HG02885 (cell line): ENCODE measurements around the gene PPP1R1B.

Experiments used
- ATAC-seq: cut with Tn5 transposase; IDR thresholded peaks from one replicate; pipeline ENCODE4 v1.9.1; 2021; ENCODE audit warnings: mild to moderate bottlenecking; ENCODE audit not compliant: unreplicated experiment, poor library complexity

The PPP1R1B gene

DNA sequence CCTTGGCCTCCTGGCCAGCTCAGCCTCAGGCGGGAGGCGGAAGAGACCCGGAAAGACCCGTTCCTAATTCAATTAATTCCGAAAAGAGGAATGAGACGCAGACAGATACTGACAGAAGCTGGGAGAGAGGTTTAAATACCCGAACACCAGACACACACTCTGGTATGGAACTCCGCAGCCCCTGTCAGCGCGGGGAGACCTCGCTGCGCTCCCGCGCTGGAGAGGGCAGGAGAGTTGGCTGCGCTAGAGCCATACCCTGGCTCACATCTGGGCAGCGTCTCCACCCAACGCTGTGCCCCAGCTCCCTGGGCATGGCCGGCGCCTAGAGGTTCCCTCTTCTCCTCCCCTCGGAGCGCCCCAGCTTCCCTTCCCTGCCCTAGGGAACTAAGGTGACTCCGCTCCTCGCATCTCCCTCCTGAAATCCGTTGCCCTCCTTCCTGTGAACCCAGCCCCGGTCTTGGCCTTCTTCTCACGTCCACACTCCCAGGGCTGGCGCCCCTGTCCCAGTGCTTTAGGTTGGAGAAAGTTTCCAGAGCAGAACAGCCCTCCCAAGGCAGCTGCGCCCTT, 27.0 kb upstream of the PPP1R1B start:
- ATAC-seq: no peak

GRCh38 chr17:39600288-39600996, 26.3 kb upstream of the PPP1R1B start:
- ATAC-seq: no peak

GRCh38 chr17:39600997-39601597, 25.7 kb upstream of the PPP1R1B start:
- ATAC-seq: no peak

DNA sequence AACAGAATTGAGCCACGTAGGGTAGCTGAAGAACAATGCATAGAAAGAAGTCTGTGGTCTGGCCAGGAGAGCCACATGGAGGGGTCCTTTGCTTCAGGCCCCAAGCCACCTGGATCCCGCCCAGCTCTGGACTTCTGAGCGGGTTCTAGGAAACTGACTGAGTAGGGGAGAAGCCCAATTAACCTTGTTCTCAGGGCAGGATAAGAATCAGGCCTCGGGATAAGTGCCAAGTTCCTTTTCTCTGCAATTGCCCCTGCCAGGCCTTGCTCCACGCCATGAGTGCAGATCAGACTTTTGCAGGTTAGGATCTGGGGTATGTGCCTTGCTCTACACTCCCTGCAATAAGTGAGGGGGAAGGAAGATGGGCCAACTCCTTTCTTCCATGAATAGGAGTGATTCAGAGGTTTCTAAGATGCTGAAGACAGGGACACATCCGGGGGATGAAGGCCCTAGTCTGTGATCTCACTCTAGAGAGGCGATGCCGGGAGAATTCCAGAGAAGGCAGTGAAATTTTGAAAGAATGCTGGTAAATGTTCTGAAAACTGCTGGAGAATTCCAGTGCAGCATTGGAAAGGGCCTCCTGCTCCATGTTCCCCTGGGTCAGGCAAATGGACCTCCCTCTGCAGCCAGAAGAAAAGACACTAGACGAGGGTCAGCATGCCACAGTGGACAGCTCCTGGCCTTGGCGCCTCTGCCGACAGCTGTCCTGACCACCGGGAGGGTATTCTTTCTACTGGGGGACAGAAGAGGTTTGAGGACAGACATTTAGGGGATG, 24.8 kb upstream of the PPP1R1B start:
- ATAC-seq: no peak

DNA sequence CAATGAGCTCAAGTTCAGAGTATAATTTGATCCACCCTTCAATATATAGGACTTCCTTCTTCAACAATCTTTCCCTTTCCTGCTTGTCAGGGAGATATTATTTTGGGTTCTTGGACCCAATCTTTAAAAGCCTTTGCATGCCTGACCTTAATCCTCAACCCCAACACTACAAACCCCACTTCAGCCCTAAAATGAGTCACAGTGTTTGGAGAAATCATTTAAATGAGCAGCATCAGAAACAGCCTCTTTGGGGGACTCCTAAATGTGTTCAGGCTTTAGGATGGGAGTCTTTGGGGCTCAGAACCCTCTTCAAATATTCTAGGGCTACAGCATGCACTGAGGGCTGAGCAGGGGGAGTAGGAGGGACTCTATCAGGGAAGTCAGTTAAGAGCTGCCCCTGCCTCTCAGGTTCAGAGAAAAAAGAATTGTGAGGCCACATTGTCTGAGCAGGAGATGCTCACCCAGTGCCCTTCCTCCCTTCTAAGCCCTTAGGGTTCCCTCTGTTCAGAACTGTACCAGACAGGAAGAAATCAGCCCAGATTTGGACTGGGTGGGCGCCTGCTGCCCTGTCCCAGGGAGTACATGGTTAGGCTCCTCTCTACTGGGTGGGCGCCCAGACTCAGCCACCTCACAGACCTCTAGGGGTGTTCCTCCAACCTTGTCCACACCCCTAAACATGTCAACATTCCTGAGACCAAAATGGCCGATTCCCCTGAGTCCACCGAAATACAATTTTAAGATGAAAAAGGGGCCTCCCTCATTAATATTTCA, 24.0 kb upstream of the PPP1R1B start:
- ATAC-seq: no peak

GRCh38 chr17:39603304-39604016, 23.3 kb upstream of the PPP1R1B start:
- ATAC-seq: no peak

DNA sequence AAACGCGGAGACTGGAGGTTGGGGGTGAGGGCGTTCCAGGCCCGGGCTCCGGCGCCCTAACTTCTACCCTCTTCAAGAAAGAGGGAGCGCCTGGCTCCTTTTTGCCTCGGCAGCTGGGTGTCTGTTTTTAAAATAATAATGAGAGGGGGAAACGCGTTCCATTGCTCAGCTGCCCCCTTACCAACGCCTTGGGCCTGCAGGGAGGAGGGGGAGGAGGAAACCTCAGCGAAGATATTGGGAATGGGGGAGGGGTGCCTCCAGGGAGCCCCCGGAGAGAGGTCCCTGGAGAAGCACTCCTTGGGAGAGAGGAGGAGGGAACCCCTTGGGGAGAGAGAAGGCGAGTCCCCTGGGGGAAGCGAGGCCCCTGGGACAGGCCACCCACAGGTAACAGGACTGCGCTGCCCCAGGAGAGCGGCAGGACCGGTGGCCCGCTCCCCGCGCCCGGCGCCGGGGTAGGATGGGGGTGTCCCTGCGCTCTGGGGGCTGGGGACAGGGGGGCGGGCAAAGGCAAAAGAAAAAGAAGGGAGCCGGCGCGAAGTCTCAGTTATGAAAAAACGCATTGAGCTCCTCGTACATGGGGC, 21.8 kb upstream of the PPP1R1B start:
- no peak for ATAC-seq

GRCh38 chr17:39605492-39606433, 21.0 kb upstream of the PPP1R1B start:
- ATAC-seq: no peak

DNA sequence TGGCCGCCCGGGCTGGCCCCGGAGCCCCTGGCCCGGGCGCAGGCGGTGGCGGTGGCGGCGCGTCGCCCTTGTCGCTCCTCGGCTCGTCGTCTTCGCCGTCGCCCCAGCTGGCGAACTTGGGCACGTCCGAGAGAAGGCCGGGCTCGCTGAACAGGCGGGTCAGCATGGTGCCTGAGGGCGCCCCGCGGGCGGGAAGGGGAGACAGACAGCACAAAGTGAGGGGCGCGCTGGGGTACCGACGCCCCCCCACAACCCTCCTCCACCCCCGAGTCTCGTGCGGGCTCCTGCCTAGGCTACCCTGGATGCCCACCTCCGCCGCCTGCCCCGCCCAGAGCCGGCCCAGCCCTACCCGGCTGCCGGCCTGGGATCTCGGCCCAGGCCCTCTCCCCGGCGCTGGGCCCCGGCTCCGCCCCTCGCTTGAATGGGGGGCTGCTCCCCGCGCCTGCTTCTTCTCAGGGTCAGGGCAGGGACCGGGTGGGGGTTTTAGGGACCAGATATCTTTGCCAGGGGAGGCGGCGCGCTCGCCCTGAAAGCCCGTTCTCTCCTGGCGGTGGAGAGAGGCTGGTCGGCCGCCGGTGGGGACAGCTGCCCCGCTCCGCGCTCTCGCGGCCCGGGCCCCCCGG, 20.2 kb upstream of the PPP1R1B start:
- ATAC-seq: no peak

GRCh38 chr17:39607057-39607850, 19.5 kb upstream of the PPP1R1B start:
- ATAC-seq: no peak

DNA sequence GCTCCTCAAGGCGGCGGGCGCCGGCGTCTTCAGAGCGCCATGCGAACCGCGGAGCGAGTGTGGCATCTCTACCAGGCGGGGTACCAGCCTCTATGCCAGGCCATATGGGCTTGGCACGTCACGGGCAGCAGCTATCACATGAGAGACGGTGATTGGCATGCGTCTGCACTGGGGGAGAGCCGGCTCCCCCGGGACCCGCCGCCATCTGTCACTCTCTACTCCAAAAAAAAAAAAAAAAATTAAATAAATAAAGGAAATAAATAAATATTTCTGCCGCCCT, 19.0 kb upstream of the PPP1R1B start, which contains the start of gene NEUROD2:
Gene NEUROD2 (minus strand): TSS at position 70 of the 280 bp plus-strand sequence. CDS start 1,321 bp downstream, outside the sequence.
- ATAC-seq: no peak

- no peak for ATAC-seq
Observed at GRCh38 chr17:39608142-39608981, 18.4 kb upstream of the PPP1R1B start.

- no peak for ATAC-seq
Observed at GRCh38 chr17:39609416-39610025, 17.2 kb upstream of the PPP1R1B start.

GRCh38 chr17:39611401-39612112, 15.2 kb upstream of the PPP1R1B start:
- ATAC-seq: no peak

DNA sequence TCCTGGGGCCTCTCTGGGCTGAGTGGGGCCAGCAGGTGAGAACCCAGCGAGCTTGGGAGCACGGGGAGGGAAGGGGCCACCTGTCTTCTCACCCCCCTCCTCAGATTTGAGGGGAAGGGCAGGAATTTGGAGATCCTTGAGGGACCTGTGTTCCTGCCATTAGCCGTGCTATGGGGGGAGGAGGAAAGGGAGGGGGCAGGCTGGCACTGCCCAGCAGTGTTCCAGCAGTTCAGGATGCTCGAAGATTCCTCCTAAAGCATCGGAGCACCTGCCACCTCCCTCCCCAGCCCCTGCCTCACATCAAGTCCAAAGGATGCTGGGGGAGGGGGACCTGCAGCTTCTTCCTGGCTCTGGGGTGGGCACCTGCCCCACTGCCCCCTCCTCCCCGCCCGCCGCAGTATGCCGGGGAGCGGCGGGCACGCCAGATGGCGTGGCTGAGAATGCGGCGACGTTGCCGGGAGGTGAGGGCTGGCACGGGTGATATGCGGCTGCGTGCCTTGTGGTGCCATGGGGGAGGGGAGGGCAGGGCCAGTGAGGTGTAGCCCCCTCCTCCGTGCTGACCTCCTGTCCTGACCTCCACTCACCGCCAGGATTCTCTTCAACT, 14.4 kb upstream of the PPP1R1B start:
- no peak for ATAC-seq
